Endothelial cell of umbilical vein (primary cell): ENCODE measurements around the gene NKAIN4. TPM values are rescaled to one million over a fixed set of nuclear protein-coding genes. Genes with fewer than 3 reads are reported as not detected.

ENCODE experiments used
- BruUV-seq: library from RNA; stranded (reverse); fragments of 400-500 nt; replicated peaks from 2 replicates; lab custom pipeline; 2021; lab: Mats Ljungman, UMichigan
- CTCF ChIA-PET: fragments of 300-600, 350-600 bp; sonication (Branson Sonifier 250); formaldehyde crosslinking; loops from one replicate; lab custom pipeline; 2021; ENCODE audit warnings: antibody characterized with exemption, inconsistent platforms; lab: Charles Lee
- POLR2A ChIA-PET: fragments of 300-600, 350-600 bp; sonication (Branson Sonifier 250); formaldehyde crosslinking; loops from one replicate; lab custom pipeline; 2021; ENCODE audit warnings: antibody characterized with exemption, inconsistent platforms; lab: Charles Lee
- DNase-seq: peaks from one replicate; pipeline ENCODE4 v3.0.0-alpha.2; 2011; ENCODE audit warnings: low read depth, low spot score
- FAIRE-seq: peaks from 2 replicates; lab custom pipeline; 2011; peaks lifted over from hg19 to GRCh38; lab: Jason Lieb, UNC
- H2AFZ ChIP-seq: 2 replicates; pipeline ENCODE4 v1.6.0; 2012; ENCODE audit warnings: low read depth, low read length, control low read depth, inconsistent platforms
- H3K27ac ChIP-seq: 2 replicates; pipeline ENCODE4 v1.5.1; 2011; ENCODE audit warnings: low read depth, mild to moderate bottlenecking, control low read depth, low read length, moderate library complexity; ENCODE audit not compliant: insufficient read depth
- H3K27me3 ChIP-seq, 2 experiments: 2 replicates each; pipeline versions ENCODE4 v1.6.0 to v1.6.1; 2011; ENCODE audit warnings: low read length in 2 of 2, mixed read lengths in 1 of 2; ENCODE audit not compliant: control insufficient read depth in 2 of 2, insufficient read depth in 2 of 2
- H3K36me3 ChIP-seq, 2 experiments: 2 replicates in 1 of 2; 3 replicates in 1 of 2; pipeline ENCODE4 v1.5.1; 2011; ENCODE audit warnings: low read length in 2 of 2, mild to moderate bottlenecking in 1 of 2, moderate library complexity in 1 of 2; ENCODE audit not compliant: control insufficient read depth in 2 of 2, insufficient read depth in 2 of 2; ENCODE audit errors: extremely low read depth in 1 of 2
- H3K4me1 ChIP-seq: 3 replicates; pipeline ENCODE4 v1.5.1; 2011; ENCODE audit warnings: mild to moderate bottlenecking, low read length; ENCODE audit not compliant: control insufficient read depth, insufficient read depth; ENCODE audit errors: extremely low read depth
- H3K4me2 ChIP-seq: 2 replicates; pipeline ENCODE4 v1.6.1; 2011; ENCODE audit warnings: low read length, control low read depth, mixed read lengths; ENCODE audit not compliant: insufficient read depth
- H3K4me3 ChIP-seq, 3 experiments: fragments of 200-600 bp in 1 of 3; sonication (generic), shearing (Covaris generic) in 1 of 3; replicated peaks in 1 of 3; 2 replicates each; pipeline ENCODE4 v1.5.1; 2011 to 2016; ENCODE audit warnings: control low read depth in 3 of 3, low read length in 3 of 3, mild to moderate bottlenecking in 2 of 3, inconsistent platforms in 1 of 3, low read depth in 1 of 3, moderate library complexity in 1 of 3; ENCODE audit not compliant: insufficient read depth in 1 of 3
- H3K79me2 ChIP-seq: 2 replicates; pipeline ENCODE4 v1.6.0; 2012; ENCODE audit warnings: low read length, inconsistent platforms; ENCODE audit not compliant: control insufficient read depth, insufficient read depth
- H3K9ac ChIP-seq: replicated peaks from 2 replicates; pipeline ENCODE3; 2011; ENCODE audit warnings: low read length, control low read depth; ENCODE audit not compliant: insufficient read depth; ENCODE audit errors: extremely low read depth
- H3K9me1 ChIP-seq: replicated peaks from 3 replicates; pipeline ENCODE4 v1.6.0; 2011; ENCODE audit warnings: mild to moderate bottlenecking, low read length; ENCODE audit not compliant: control insufficient read depth, insufficient read depth; ENCODE audit errors: extremely low read depth
- H3K9me3 ChIP-seq: replicated peaks from 2 replicates; pipeline ENCODE4 v1.5.1; 2012; ENCODE audit warnings: low read length, inconsistent platforms; ENCODE audit not compliant: control insufficient read depth, insufficient read depth
- H4K20me1 ChIP-seq: replicated peaks from 2 replicates; pipeline ENCODE3; 2011; ENCODE audit warnings: mild to moderate bottlenecking, low read length; ENCODE audit not compliant: control insufficient read depth, insufficient read depth; ENCODE audit errors: extremely low read depth
- CTCF ChIP-seq, 2 donors: IDR thresholded peaks; 1 replicate in 1 of 2; 2 replicates in 1 of 2; pipeline ENCODE4 v1.5.1; 2011; ENCODE audit warnings: low read length in 2 of 2, mild to moderate bottlenecking in 2 of 2, moderate library complexity in 2 of 2, control low read depth in 1 of 2, inconsistent platforms in 1 of 2, low read depth in 1 of 2; ENCODE audit not compliant: insufficient read depth in 1 of 2; ENCODE audit errors: extremely low read depth in 1 of 2
- EZH2 ChIP-seq: IDR thresholded peaks from 2 replicates; pipeline ENCODE4 v1.6.1; 2012; ENCODE audit warnings: borderline replicate concordance, low read depth, mild to moderate bottlenecking, moderate library complexity, low read length, inconsistent platforms; ENCODE audit not compliant: severe bottlenecking
- FOS ChIP-seq: IDR thresholded peaks from 2 replicates; pipeline ENCODE4 v1.6.1; 2011; ENCODE audit warnings: mild to moderate bottlenecking, low read length, moderate library complexity, borderline replicate concordance; ENCODE audit not compliant: insufficient read depth
- GATA2 ChIP-seq: IDR thresholded peaks from 2 replicates; pipeline ENCODE4 v1.7.0; 2011; ENCODE audit warnings: low read depth, mild to moderate bottlenecking, moderate library complexity, mixed read lengths, low read length; ENCODE audit not compliant: insufficient read length, insufficient read depth
- JUN ChIP-seq: IDR thresholded peaks from 2 replicates; pipeline ENCODE4 v1.6.1; 2011; ENCODE audit warnings: borderline replicate concordance, low read depth; ENCODE audit not compliant: insufficient read length, insufficient read depth
- MAX ChIP-seq: IDR thresholded peaks from 2 replicates; pipeline ENCODE4 v1.6.1; 2011; ENCODE audit not compliant: insufficient read depth, insufficient read length
- MYC ChIP-seq: IDR thresholded peaks from one replicate; pipeline ENCODE4 v1.6.1; 2011; ENCODE audit warnings: mild to moderate bottlenecking, low read depth, low read length
- POLR2A ChIP-seq: IDR thresholded peaks from 2 replicates; pipeline ENCODE4 v1.6.1; 2012; ENCODE audit warnings: low read depth, mild to moderate bottlenecking, control low read depth, low read length
- POLR2AphosphoS5 ChIP-seq: IDR thresholded peaks from 2 replicates; pipeline ENCODE4 v1.6.1; 2012; ENCODE audit warnings: low read depth, mild to moderate bottlenecking, control low read depth, low read length, moderate library complexity; ENCODE audit not compliant: insufficient read depth
- dilution Hi-C: fragments of 300-500 bp; cut with MboI; formaldehyde crosslinking; loops from one replicate; pipeline ENCODE4 v1.15.0; 2019; ENCODE audit warnings: low sequenced_read_pairs; ENCODE audit not compliant: extremely low pct_ligation_motif_present
- intact Hi-C: fragments of 100-400 bp; cut with micrococcal nuclease; formaldehyde crosslinking; loops from one replicate; pipeline ENCODE4 v1.10.0; 2022
- polyA plus RNA-seq, 4 experiments: library from polyadenylated mRNA; depleted of rRNA in 3 of 4; stranded (reverse) in 3 of 4; unstranded in 1 of 4; fragments of >200 nt; gene quantifications; 2 replicates each; pipeline versions ENCODE4 v1.2.1 to v1.2.3, GENCODE V29; 2011 to 2012; ENCODE audit warnings: missing spikeins in 1 of 4
- total RNA-seq: library from RNA; stranded (reverse); gene quantifications from 2 replicates; pipeline ENCODE4 v1.2.3, GENCODE V29; 2021

NKAIN4 gene
- total and polyA plus RNA-seq, 2 donors (not counting 3 experiments of a cell fraction or from before 2014, with no cell fraction given): 0.04 TPM; not detected in 1

GRCh38 chr20:63212792-63213191 lies 41.5 kb downstream of the NKAIN4 start:
- no peak overlapping the region for H2AFZ ChIP-seq
- CTCF ChIA-PET: interaction anchor here (0.8 to 2.8 kb wide), 3 partner anchors 11 to 20 kb away, joined by 3 to 16 read pairs (median 3); no protein-coding TSS in a partner anchor
- H3K9me1 ChIP-seq: no peaks in the 10 kb centered on the region
- dilution Hi-C loops (no loop called here), intact Hi-C loops (no loop called here)
- DNase-seq (no peak), FAIRE-seq (no peak)
- TF ChIP-seq EZH2 (no peak), FOS (no peak), MAX (no peak), POLR2AphosphoS5 (no peak), GATA2 (no peak), CTCF (IDR thresholded peaks at IDR 0.05; ENCODE audit: extremely low read depth in 1 of 2, insufficient read depth in 1 of 2, low read depth in 1 of 2, low read length in 2 of 2) (no peak), MYC (no peak), JUN (no peak), POLR2A (no peak)
- peaks cover 75% of the 10 kb centered on the region for H3K79me2 ChIP-seq
- no peaks in the 10 kb centered on the region for H3K27me3 ChIP-seq
- H3K9me3 ChIP-seq: no peaks in the 10 kb centered on the region
- H3K27ac ChIP-seq: no peak overlapping the region
- H3K4me2 ChIP-seq: no peak overlapping the region
- peaks cover 13% of the 10 kb centered on the region for H3K4me1 ChIP-seq
- H3K9ac ChIP-seq: no peak overlapping the region
- no peak overlapping the region for H3K4me3 ChIP-seq
- H4K20me1 ChIP-seq: peaks cover 4% of the 10 kb centered on the region
- POLR2A ChIA-PET: no interaction called here
- BruUV-seq: no TSS peak
- peaks cover 17 to 28% of the 10 kb centered on the region in 2 experiments for H3K36me3 ChIP-seq
